Left lung (tissue), 14 donors: ENCODE data around the gene YWHAE. TPM values are rescaled to one million over a fixed set of nuclear protein-coding genes. Genes with fewer than 3 reads are reported as not detected.

Source experiments
- ATAC-seq: fragments of 200-7000 bp; cut with Tn5 transposase; one replicate; pipeline ENCODE4 v1.9.1; 2020; ENCODE audit warnings: moderate library complexity
- DNase-seq, 4 donors: peaks; one replicate each; pipeline ENCODE4 v3.0.0-alpha.2; 2013 to 2020
- H3K27ac ChIP-seq, 2 donors: fragments of 200-600 bp; sonication (generic) in 1 of 2; one replicate each; pipeline versions ENCODE4 v1.5.0 to v1.8.0; 2020 to 2021
- H3K27me3 ChIP-seq, 2 donors: fragments of 200-600 bp; sonication (generic) in 1 of 2; one replicate each; pipeline versions ENCODE4 v1.5.0 to v1.8.0; 2020 to 2021
- H3K36me3 ChIP-seq, 2 donors: fragments of 200-600 bp; sonication (generic) in 1 of 2; one replicate each; pipeline versions ENCODE4 v1.5.0 to v1.8.0; 2020 to 2021
- H3K4me1 ChIP-seq, 2 donors: fragments of 200-600 bp; one replicate each; pipeline ENCODE4 v1.8.0; 2021
- H3K4me3 ChIP-seq, 2 donors: fragments of 200-600 bp; sonication (generic) in 1 of 2; one replicate each; pipeline versions ENCODE4 v1.5.0 to v1.8.0; 2020 to 2021; ENCODE audit warnings: mild to moderate bottlenecking in 1 of 2
- H3K9me3 ChIP-seq, 2 donors: fragments of 200-600 bp; sonication (generic) in 1 of 2; one replicate each; pipeline versions ENCODE4 v1.5.0 to v1.8.0; 2020 to 2021
- CTCF ChIP-seq, 2 donors: fragments of 200-600 bp; sonication (generic) in 1 of 2; IDR thresholded peaks; one replicate each; pipeline versions ENCODE4 v1.5.0 to v1.8.0; 2021; ENCODE audit warnings: antibody characterized with exemption in 2 of 2
- intact Hi-C, 2 donors: fragments of 100-400 bp; cut with DNase I; formaldehyde crosslinking; loops; one replicate each; pipeline versions ENCODE4 v1.11.2 to v1.14.2; 2022
- long read RNA-seq, 12 donors: library from polyadenylated mRNA in 2 of 12; unstranded in 2 of 12; transcript quantifications; one replicate each; pipeline ENCODE4 v2.0.0 and lab custom pipeline, GENCODE V29; 2019 to 2026
- polyA plus RNA-seq, 6 donors: library from polyadenylated mRNA; unstranded; fragments of 120-200 nt; gene quantifications; one replicate each; pipeline ENCODE4 v1.2.1, GENCODE V29; 2013; ENCODE audit not compliant: insufficient read length in 6 of 6
- total RNA-seq, 2 donors: library from RNA; stranded (reverse); fragmentation: NEBNext Ultra II Directional; extraction: Animal tissue kit (Norgen Biotek cat#: 25700); gene quantifications; one replicate each; pipeline ENCODE4 v1.2.1, GENCODE V29; 2021
- donor health status: DM: no; HTN: yes; CAD: no.
- donor health status: DM: no; HTN: no; CAD: no.

YWHAE gene
- total RNA-seq (100 to 1,000 TPM; 437 to 455 TPM), polyA plus RNA-seq (100 to 1,000 TPM; 685 to 933 (median 837) TPM)
- long read RNA-seq, donor 1, transcript YWHAE-205 (2 exons, 465 nt), result minor isoform, 111 of 565 reads
- long read RNA-seq, donor 1, transcript YWHAE-204 (3 exons, 691 nt), result minor isoform, 24 of 565 reads
- long read RNA-seq, donor 1, transcript YWHAE-201 (6 exons, 2,211 nt), result major isoform, 218 of 565 reads
- long read RNA-seq, donor 1, partial matches to known transcripts, result 204 of 565 reads
- long read RNA-seq, donor 1, other reads (novel, unspliced or antisense), result 0 of 565 reads
- long read RNA-seq, donor 2, transcript YWHAE-205 (2 exons, 465 nt), result minor isoform, 126 of 448 reads
- long read RNA-seq, donor 2, transcript YWHAE-204 (3 exons, 691 nt), result minor isoform, 9 of 448 reads
- long read RNA-seq, donor 2, transcript YWHAE-201 (6 exons, 2,211 nt), result major isoform, 186 of 448 reads
- long read RNA-seq, donor 2, transcript YWHAE-208 (7 exons, 1,818 nt), result minor isoform, 9 of 448 reads
- long read RNA-seq, donor 2, partial matches to known transcripts, result 109 of 448 reads
- long read RNA-seq, donor 2, other reads (novel, unspliced or antisense), result 6 of 448 reads
- long read RNA-seq, donor 3, transcript YWHAE-208 (7 exons, 1,818 nt), result minor isoform, 6 of 220 reads
- long read RNA-seq, donor 3, transcript YWHAE-201 (6 exons, 2,211 nt), result major isoform, 159 of 220 reads
- long read RNA-seq, donor 3, transcript YWHAE-204 (3 exons, 691 nt), result minor isoform, 8 of 220 reads
- long read RNA-seq, donor 3, transcript YWHAE-205 (2 exons, 465 nt), result minor isoform, 25 of 220 reads
- long read RNA-seq, donor 3, partial matches to known transcripts, result 21 of 220 reads
- long read RNA-seq, donor 3, other reads (novel, unspliced or antisense), result 0 of 220 reads
- long read RNA-seq, donor 4, transcript YWHAE-201 (6 exons, 2,211 nt), result major isoform, 67 of 118 reads
- long read RNA-seq, donor 4, transcript YWHAE-205 (2 exons, 465 nt), result minor isoform, 17 of 118 reads
- long read RNA-seq, donor 4, partial matches to known transcripts, result 6 of 118 reads
- long read RNA-seq, donor 4, other reads (novel, unspliced or antisense), result 25 of 118 reads
- long read RNA-seq, donor 5, transcript YWHAE-204 (3 exons, 691 nt), result minor isoform, 11 of 372 reads
- long read RNA-seq, donor 5, transcript YWHAE-205 (2 exons, 465 nt), result minor isoform, 68 of 372 reads
- long read RNA-seq, donor 5, transcript YWHAE-201 (6 exons, 2,211 nt), result major isoform, 146 of 372 reads
- long read RNA-seq, donor 5, partial matches to known transcripts, result 138 of 372 reads
- long read RNA-seq, donor 5, other reads (novel, unspliced or antisense), result 0 of 372 reads
- long read RNA-seq, donor 6, transcript YWHAE-204 (3 exons, 691 nt), result minor isoform, 7 of 372 reads
- long read RNA-seq, donor 6, transcript YWHAE-201 (6 exons, 2,211 nt), result major isoform, 278 of 372 reads
- long read RNA-seq, donor 6, transcript YWHAE-205 (2 exons, 465 nt), result minor isoform, 58 of 372 reads
- long read RNA-seq, donor 6, partial matches to known transcripts, result 22 of 372 reads
- long read RNA-seq, donor 6, other reads (novel, unspliced or antisense), result 0 of 372 reads
- long read RNA-seq, donor 7, transcript YWHAE-205 (2 exons, 465 nt), result minor isoform, 26 of 297 reads
- long read RNA-seq, donor 7, transcript YWHAE-204 (3 exons, 691 nt), result minor isoform, 9 of 297 reads
- long read RNA-seq, donor 7, transcript YWHAE-201 (6 exons, 2,211 nt), result major isoform, 129 of 297 reads
- long read RNA-seq, donor 7, partial matches to known transcripts, result 128 of 297 reads
- long read RNA-seq, donor 7, other reads (novel, unspliced or antisense), result 0 of 297 reads
- long read RNA-seq, donor 8, transcript YWHAE-208 (7 exons, 1,818 nt), result minor isoform, 6 of 354 reads
- long read RNA-seq, donor 8, transcript YWHAE-204 (3 exons, 691 nt), result minor isoform, 15 of 354 reads
- long read RNA-seq, donor 8, transcript YWHAE-201 (6 exons, 2,211 nt), result major isoform, 109 of 354 reads
- long read RNA-seq, donor 8, transcript YWHAE-205 (2 exons, 465 nt), result minor isoform, 34 of 354 reads
- long read RNA-seq, donor 8, partial matches to known transcripts, result 188 of 354 reads
- long read RNA-seq, donor 8, other reads (novel, unspliced or antisense), result 0 of 354 reads
- long read RNA-seq, donor 9, partial matches to known transcripts, result 0 of 2 reads
- long read RNA-seq, donor 9, other reads (novel, unspliced or antisense), result 0 of 2 reads
- long read RNA-seq, donor 10, transcript YWHAE-201 (6 exons, 2,211 nt), result major isoform, 35 of 57 reads
- long read RNA-seq, donor 10, transcript YWHAE-205 (2 exons, 465 nt), result minor isoform, 9 of 57 reads
- long read RNA-seq, donor 10, transcript YWHAE-208 (7 exons, 1,818 nt), result minor isoform, 5 of 57 reads
- long read RNA-seq, donor 10, partial matches to known transcripts, result 2 of 57 reads
- long read RNA-seq, donor 10, other reads (novel, unspliced or antisense), result 4 of 57 reads
- long read RNA-seq, donor 11, result 0 reads
- long read RNA-seq, donor 12, transcript YWHAE-201 (6 exons, 2,211 nt), result major isoform, 98 of 216 reads
- long read RNA-seq, donor 12, transcript YWHAE-205 (2 exons, 465 nt), result minor isoform, 34 of 216 reads
- long read RNA-seq, donor 12, transcript YWHAE-204 (3 exons, 691 nt), result minor isoform, 11 of 216 reads
- long read RNA-seq, donor 12, partial matches to known transcripts, result 68 of 216 reads
- long read RNA-seq, donor 12, other reads (novel, unspliced or antisense), result 0 of 216 reads

DNA sequence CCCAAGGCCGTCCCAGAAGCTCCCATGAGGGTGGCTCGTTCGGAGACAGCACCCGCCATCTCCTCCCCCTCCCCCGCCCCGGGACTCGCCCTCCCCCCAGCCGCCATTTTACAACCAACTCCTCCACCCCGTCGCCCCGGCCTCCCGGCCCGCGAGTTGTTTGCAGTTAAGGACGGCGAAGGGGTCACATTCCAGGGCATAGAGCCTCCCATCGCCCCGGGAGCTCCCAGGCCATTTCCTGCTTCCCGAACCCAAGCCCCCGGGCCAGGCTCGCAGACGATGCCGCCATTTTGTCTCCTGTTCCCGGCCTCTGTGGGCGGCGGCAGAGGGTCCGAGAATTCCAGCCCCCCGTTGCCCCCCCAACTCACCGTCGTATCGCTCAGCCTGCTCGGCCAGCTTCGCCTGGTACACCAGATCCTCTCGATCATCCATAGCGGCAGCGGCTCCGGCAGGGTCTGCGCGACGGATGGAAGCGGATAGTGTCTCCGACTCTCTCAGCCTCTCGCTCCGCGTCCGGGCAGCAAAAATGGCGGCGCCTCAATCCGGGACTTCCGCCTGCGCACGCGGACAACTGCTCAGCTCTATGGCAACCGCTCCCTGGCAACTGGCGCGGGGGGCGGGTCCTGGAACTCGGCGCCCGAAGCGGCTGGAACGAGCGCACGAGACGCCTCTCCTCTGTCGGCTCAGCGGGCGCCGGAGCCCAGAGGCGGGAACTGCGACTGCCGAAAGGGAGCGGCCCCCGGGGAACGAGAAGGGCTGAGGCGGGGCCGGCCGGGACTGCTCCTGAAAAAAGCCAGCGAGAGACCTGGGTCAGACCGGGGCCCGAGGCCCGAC, at the start of gene YWHAE:
TSS of gene YWHAE (minus strand) at position 544 of the 834 bp plus-strand sequence. CDS start at position 432, 112 bp downstream.
- Histone ChIP-seq H3K36me3 (peaks cover 0 to 16% of the 10 kb centered on the region in 2 donors), H3K9me3 (no peaks in the 10 kb centered on the region), H3K27me3 (no peaks in the 10 kb centered on the region), H3K27ac (peak within 1 kb of the TSS; percentile 92 to 95), H3K4me3 (peak within 1 kb of the TSS; percentile 71 to 87), H3K4me1 (peaks cover 14 to 57% of the 10 kb centered on the region in 2 donors)
- intact Hi-C loops, result no loop called here
- TF ChIP-seq CTCF (IDR thresholded peaks at IDR 0.05), result no peak
- DNase-seq, result peak; percentile 97 to 100 (median 98)
- peak; percentile 97 for ATAC-seq

DNA sequence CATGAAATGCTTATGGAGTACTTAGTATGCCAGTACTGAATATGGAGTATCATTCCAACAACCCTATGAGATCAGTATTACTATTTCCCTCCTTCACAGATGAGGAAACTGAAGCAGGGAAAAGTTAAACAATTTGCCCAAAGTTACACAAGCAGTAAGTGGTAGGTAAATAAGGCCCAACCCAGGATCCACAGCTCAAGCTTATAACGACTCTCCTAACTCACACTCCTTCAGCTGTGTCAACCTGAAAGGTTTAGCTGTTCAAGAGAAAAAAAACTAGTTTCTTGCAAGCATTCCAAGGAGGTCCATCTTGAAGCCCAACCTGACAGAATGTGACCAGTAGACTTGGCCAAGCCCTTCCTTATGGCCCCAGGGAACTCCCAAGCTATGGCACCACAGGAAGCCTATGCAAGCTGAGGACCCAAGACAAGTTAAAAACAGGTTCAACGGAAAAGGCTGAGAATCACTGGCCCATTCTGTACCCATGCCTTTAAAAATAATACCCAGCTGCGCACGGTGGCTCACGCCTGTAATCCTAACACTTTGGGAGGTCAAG, 49.5 kb upstream of the YWHAE start:
- Histone ChIP-seq H3K27ac (peak overlapping the region; percentile 53 to 80), H3K4me1 (peaks cover 40 to 85% of the 10 kb centered on the region in 2 donors)
- peak in 1 of 4 donors; percentile 1 for DNase-seq

More for the DNA sequence above, 49.5 kb upstream of the YWHAE start:
- Histone ChIP-seq H3K4me3 (no peak overlapping the region), H3K27me3 (no peaks in the 10 kb centered on the region), H3K9me3 (no peaks in the 10 kb centered on the region), H3K36me3 (peaks cover 0 to 51% of the 10 kb centered on the region in 2 donors)
- ATAC-seq, result peak; percentile 86
- intact Hi-C loops, result no loop called here
- TF ChIP-seq CTCF (IDR thresholded peaks at IDR 0.05), result no peak
